Kidney glomerular epithelial cell (primary cell): Measurements from ENCODE around the gene FKBP5.
"Not testable (repeated sequence)": the region's sequence is repeated elsewhere in the genome, so short reads cannot be mapped to it uniquely, and the experiment has no call there.

Experiments used
- DNase-seq: peaks from one replicate; lab custom pipeline; 2025; lab: John Stamatoyannopoulos, UW

Gene FKBP5

DNA sequence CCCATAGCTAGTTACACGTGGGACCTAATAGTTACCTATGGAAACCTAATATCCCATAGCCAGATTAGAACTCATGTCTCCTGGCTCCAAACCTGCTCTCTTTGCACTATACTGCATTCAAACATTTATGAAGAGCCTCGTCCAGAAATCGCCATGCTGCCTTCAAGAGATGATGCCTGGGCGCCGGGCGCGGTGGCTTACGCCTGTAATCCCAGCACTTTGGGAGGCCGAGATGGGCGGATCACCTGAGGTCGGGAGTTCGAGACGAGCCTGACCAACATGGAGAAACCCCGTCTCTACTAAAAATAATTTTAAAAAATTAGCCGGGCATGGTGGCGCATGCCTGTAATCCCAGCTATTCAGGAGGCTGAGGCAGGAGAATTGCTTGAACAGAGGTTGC, 1.3 kb upstream of the FKBP5 start:
- DNase-seq: not testable (repeated sequence)

DNA sequence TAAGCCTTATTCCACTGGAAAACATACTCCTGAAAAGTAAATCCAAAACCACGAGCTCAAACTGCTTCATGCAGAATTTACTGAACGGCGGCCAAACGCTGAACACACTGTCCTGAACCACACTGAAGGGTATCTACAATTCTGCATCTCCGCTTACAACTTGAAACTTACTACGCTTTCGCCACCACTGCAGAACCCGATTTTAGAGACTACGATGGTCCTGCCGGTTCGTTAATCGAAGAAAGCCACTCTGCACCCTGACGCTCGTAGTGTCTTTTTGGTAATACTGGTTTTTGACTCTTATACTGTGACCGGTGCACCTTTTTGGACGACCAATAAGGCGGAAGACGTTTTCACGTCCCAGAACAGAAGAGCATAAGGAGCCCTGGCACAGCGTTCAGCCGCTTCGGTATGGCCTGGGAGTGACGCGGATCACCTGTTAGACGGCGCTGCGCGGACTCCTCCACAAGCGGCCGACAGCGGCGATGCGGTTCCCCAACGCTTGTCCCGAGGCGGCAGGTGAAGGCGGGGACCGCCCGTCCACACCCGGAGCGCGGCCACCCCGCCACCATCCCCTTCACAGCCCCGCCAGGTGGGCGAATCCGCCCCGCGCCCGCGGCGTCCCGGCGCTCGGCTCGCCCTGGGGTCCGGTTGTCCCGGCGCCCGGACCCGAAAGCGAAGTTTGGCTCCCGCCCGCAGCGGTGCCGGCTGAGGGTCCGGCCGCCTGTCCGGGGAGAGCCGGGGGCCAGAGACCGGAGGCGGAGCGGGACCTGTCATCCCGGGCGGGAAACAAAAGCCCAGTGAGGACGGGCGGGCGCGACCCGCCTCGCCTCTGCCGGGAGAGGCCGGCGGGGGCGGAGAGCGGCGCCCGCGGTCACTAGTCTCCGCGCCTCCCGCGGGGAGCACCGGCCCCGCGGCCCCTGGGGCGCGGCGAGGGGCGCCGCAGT, 784 bp downstream of the FKBP5 start:
- DNase-seq: peak; percentile 43

- DNase-seq: peak; percentile 37
Measured at GRCh38 chr6:35686873-35687555, 1.7 kb downstream of the FKBP5 start.

DNA sequence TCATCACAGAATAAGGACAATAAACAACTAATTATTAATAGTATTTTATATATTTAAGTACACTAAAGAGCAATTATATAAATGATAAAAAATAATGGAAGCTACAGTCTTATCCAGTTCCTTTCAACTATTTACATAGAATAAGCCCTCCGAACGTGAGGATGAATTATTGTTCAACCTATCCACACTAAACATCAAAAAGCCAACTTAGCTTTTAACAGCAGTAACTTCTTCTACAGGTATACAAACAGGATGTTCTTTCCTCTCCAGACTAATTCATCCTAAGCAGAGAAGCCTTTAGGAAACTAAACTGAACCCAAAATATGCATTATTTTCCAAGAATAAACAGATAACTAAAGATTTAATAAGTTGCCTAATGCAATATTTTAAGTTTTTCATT, 2.3 kb downstream of the FKBP5 start:
- no peak for DNase-seq

- no peak for DNase-seq
Measured at GRCh38 chr6:35683267-35683666, 5.4 kb downstream of the FKBP5 start.

DNA sequence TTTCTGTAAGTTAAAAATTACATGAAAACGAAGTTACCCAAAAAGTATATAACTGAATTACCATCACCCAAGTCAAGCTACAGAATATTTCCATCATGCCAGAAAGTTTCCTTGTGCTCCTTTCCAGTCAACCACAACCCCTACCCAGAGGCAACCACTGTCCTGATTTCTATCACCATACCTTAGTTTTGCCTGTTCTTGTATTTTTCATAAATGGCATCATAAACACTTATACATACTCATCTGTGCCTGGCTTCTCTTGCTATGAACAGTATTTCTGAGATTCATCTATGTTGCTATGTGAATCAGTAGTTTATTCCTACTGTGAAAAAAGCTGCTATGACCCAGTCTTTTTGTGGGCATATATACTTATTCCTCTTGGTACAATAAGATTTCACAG, 7.4 kb downstream of the FKBP5 start:
- DNase-seq: no peak

DNA sequence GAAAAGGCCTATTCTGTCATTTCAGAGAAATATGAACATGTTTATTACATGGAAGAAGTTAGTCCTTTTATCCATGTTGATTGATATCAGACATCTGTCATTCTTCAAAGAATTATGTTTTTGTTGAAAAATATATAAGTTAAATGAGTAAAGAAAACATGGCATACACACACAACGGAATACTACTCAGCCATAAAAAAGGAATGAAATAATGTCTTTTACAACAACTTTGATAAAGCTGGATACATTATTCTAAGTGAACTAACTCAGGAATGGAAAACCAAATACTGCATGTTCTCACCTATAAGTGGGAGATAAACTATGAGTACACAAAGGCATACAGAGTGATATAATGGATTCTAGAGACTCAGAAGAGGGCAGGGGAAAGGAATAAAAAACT, 9.3 kb downstream of the FKBP5 start:
- DNase-seq: no peak

GRCh38 chr6:35678814-35679213, 9.9 kb downstream of the FKBP5 start:
- no peak for DNase-seq

- DNase-seq: peak; percentile 32
Measured at GRCh38 chr6:35678021-35678654, 10.6 kb downstream of the FKBP5 start.

DNA sequence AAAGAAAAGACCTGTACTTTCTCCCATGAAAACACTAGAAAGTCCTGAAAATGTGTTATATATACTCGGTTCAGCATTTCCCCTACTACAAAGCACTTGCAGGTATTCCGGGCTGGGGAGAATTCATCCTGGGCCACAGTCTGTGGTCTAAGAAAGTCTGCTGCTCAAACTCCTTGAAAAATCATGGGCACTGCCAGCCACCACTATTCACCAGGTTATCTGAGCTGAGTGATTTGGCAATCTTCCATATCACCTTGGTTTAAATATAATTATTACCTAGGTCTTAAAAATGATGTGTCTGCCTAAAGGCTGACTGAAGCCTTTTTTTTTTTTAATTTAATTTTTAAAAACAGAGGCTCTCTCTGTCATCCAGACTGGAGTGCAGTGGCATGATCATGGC, 11.3 kb downstream of the FKBP5 start:
- DNase-seq: no peak

DNA sequence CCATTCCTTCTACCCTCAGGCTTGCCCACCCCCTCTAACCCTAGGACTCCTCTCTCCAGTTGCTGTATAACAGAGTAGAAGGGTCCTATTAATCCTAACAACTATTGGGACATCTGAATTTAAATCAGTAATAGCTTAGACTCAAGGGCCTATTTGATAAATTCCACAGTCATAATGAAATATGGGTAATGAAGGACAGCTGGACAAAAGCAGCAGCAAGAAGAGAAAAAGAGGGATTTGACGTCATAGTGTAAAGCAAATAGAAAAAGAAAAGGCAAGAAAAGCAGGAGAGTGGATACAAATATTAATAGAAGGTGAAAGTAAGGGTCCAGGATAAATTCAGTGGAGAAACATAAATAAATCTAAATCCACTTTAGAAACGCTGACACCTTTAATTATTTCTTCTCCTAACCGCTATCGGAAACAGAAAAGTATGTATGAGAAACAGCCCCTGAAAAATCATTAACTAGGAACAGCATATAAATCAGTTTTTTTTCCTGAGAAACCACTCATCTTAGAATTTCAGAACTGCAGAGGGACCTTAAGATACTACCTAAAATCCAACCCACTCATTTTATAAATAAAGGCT, 12.8 kb downstream of the FKBP5 start:
- DNase-seq: no peak

- no peak for DNase-seq
Measured at GRCh38 chr6:35674594-35674993, 14.1 kb downstream of the FKBP5 start.

- DNase-seq: no peak
Measured at GRCh38 chr6:35673755-35674154, 15.0 kb downstream of the FKBP5 start.

- DNase-seq: not testable (repeated sequence)
Measured at GRCh38 chr6:35673284-35673666, 15.4 kb downstream of the FKBP5 start.

- not testable (repeated sequence) for DNase-seq
Measured at GRCh38 chr6:35670453-35670852, 18.3 kb downstream of the FKBP5 start.

DNA sequence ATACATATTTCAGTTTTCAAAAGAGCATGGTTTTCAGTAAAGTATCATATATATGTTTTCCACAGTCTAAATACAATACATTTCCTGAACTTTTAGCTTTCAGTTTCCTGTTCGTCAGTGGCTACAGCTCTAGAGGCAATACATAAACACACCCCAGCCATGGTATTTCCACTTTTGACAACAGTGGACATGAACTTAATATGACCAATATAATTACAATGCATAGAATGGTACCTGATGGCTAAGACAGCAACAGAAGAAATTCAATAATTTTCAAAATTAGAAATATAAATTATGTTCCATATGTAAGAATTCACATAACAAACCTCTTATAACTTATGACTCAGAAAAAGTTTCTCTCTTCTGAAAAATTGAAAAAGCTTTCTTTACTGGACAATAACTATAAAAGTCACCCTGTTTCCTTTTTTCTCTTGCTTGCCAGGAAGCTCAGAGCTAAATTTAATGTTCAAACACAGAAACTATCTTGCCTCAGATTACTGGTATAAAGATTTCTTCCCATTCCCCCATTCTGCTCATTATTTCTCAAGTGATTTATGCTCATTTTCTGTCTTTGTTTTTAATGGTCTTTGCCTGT, 19.2 kb downstream of the FKBP5 start:
- DNase-seq: no peak

DNA sequence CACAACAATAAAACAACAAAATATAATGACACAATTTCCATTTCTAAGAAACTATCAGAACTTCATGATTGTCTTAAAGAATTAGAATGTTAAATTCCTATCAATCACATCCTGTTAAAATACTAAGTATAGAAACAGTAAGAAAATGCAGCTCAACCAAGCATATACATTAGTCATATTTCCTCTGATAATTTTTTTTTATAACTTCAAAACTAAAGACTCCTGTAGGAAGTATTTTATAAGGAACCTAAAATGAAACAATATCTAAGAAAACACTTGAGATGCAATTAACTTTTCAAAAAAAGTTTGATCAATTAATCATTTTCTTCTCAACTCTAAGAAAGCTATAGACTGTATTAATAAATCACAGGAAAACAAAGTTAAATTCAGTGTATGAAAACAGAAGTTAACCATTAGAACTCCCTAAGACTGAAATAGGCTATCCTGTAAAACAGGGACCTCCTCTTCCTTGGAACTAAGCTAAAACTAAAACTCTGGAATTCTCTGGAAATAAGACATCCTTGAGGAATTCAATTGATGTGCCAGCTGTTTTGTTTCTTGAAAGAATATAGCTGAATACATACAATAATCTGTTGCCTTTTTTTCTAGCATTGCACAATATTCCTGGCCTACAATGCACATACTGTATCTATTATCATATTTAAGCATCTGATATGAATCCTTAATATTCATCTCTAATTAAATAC, 19.8 kb downstream of the FKBP5 start:
- no peak for DNase-seq

DNA sequence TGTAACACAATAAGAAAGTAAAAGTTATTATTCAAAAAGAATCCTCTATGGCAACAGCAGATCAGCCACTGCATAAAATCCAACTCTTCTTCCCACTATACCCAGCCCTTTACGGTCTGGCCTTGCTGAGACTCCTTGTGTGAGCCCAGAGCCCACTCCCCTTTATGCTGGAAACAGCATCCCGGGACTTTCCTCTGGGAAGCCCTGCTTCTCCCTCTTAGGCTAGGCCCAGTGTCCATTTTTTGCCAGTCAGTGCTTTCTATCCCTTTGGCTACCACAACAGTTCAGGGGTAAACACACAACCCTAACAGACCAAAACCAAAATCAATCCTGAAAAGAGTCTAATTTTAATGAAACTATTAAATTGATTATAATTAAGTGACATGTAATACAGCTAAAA, 20.6 kb downstream of the FKBP5 start:
- DNase-seq: no peak

GRCh38 chr6:35665573-35665972, 23.1 kb downstream of the FKBP5 start:
- no peak for DNase-seq

DNA sequence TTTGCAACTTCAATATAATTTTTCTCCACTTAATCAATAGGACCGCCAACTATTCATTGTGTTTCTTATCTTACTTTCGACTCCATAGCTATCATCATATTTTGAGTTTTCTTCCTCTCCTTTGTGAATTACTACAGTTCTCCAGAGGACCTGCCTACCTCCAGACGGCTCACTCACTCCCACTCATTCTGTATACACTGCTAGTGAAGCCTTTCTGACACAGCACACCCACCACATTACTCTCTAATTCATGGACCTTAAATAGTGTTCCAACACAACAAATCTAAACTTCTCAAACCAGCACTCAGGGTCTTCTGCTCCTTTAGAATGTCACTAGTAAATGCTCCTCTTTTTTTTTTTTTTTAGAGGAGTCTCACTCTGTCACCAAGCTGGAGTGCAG, 23.8 kb downstream of the FKBP5 start:
- DNase-seq: no peak

DNA sequence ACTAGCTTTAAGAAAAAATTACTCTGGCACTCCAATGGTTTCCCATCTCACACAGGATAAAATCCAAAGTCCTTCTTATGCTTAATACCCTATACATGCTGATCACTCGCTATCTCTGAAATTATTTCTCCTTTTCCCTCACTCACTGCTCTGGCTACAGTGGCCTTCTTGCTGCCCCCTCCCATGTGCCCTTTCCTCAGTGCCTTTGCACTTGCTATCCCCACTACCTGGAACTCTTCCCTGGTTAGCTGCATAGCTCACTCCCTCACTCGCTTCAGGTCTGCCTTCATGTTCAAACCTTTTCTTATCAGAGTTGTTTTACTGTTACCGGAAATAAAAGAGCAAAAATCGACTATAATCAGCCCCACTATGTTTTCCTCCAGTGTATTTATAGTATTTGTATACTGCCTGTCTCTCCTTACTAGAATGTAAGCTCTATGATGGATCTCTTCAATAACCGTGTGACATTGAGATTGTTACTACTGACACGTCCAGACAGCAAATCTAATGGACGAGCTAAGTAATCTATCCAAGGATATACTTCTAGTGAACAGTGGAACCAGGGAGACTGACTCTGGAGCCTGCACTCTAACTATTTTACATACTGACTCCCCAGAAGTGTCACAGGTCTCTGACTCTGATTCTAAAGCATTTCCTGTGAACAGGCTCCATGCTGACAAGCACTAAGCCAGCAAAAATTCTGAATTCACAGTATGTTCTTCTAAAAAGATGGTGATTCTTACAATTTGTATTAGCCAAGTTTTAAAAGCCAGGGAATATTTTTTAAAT, 25.1 kb downstream of the FKBP5 start:
- peak; percentile 60 for DNase-seq
